Measurements from ENCODE around the gene PDSS2. TPM values are rescaled to one million over a fixed set of nuclear protein-coding genes. Genes with fewer than 3 reads are reported as not detected.

PDSS2 gene
- total and polyA plus RNA-seq, 9 of the 15 experiments (the other 6 are each of a cell fraction or from before 2014, with no cell fraction given): 5.8 to 21.1 (median 12.0) TPM

- TF ChIP-seq REST (IDR thresholded peaks at IDR 0.05; ENCODE audit: borderline replicate concordance) (no peak), REST (CRISPR knock-in tag; IDR thresholded peaks at IDR 0.05; ENCODE audit: low read depth) (no peak), ELF4 (CRISPR knock-in tag; IDR thresholded peaks at IDR 0.05) (no peak)
Measured at GRCh38 chr6:107408714-107409113, 50.6 kb downstream of the PDSS2 start (continued).

DNA sequence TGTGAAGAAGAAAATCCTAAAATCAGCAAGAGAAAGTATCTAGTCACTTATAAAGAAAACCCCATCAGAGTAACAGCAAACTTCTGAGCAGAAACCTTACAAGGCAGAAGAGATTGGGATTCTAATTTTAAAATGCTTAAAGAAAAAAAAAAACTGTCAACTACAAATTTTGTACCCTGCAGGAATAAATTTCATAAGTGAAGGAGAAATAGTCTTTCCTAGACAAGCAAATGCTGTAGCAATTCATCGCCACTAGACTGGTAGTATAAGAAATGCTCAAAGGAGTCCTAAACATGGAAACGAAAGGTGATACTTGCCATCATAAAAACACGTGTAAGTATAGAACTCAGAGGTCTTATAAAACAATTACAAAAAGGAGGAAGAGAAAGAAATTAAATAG is 54.4 kb downstream of the PDSS2 start:
- DNase-seq (ENCODE audit: extremely low read depth in 1 of 4, low spot score in 3 of 4): no peak
- no peaks in the 10 kb centered on the region for H3K27me3 ChIP-seq (ENCODE audit: control insufficient read depth in 2 of 2, insufficient read depth in 2 of 2, low read length in 2 of 2)
- 0 out of 5 replicates have a peak, but pooled peaks cover 0 to 4% of the 10 kb centered on the region in 2 experiments for H3K4me1 ChIP-seq (replicated peaks in 1 of 2; ENCODE audit: control insufficient read depth in 2 of 2, insufficient read depth in 2 of 2, low read length in 2 of 2)
- peaks cover 2% of the 10 kb centered on the region for H3K9me3 ChIP-seq (replicated peaks; ENCODE audit: control insufficient read depth, insufficient read depth, low read depth, low read length)
- no peaks in the 10 kb centered on the region for H3K36me3 ChIP-seq (ENCODE audit: control insufficient read depth, insufficient read depth, low read length)
- no peaks in the 10 kb centered on the region for H3K9me1 ChIP-seq (ENCODE audit: control insufficient read depth, insufficient read depth, low read length)
- ATAC-seq: no peak
- BruUV-seq (replicated peaks): no TSS peak
- H3K27ac ChIP-seq (ENCODE audit: extremely low read depth, low read depth, low read length): no peak overlapping the region
- POLR2A ChIA-PET: no interaction called here
- no peak overlapping the region for H2AFZ ChIP-seq (ENCODE audit: low read depth, low read length)
- no peak overlapping the region for H3K4me2 ChIP-seq (ENCODE audit: insufficient read depth, low read length)
- in situ Hi-C loops (cut with MboI) (no loop called here), intact Hi-C loops (cut with micrococcal nuclease) (no loop called here)
- no peaks in the 10 kb centered on the region for H4K20me1 ChIP-seq (replicated peaks; ENCODE audit: control insufficient read depth, insufficient read depth, low read length)
- FAIRE-seq: no peak
- 0 out of 3 replicates have a peak, but pooled peaks cover 2% of the 10 kb centered on the region for H3K79me2 ChIP-seq (ENCODE audit: control insufficient read depth, insufficient read depth, low read length)
- H3K4me3 ChIP-seq: no peak overlapping the region
- H3K9ac ChIP-seq (ENCODE audit: insufficient read depth in 1 of 2, low read depth in 2 of 2, low read length in 2 of 2): no peak overlapping the region
- CTCF ChIA-PET (ENCODE audit: low intra/inter-chr PET ratio): no interaction called here
- TF ChIP-seq, protein P1, sequence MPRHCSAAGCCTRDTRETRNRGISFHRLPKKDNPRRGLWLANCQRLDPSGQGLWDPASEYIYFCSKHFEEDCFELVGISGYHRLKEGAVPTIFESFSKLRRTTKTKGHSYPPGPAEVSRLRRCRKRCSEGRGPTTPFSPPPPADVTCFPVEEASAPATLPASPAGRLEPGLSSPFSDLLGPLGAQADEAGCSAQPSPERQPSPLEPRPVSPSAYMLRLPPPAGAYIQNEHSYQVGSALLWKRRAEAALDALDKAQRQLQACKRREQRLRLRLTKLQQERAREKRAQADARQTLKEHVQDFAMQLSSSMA (CRISPR knock-in tag; IDR thresholded peaks at IDR 0.05): no peak
- TF ChIP-seq ZNF217 (CRISPR knock-in tag; IDR thresholded peaks at IDR 0.05) (no peak), TOE1 (IDR thresholded peaks at IDR 0.05; ENCODE audit: borderline replicate concordance) (no peak), TOE1 (CRISPR knock-in tag; IDR thresholded peaks at IDR 0.05; ENCODE audit: borderline replicate concordance, low read depth) (no peak)
- WGBS (ENCODE audit: insufficient coverage, low coverage, missing lambda C conversion rate): 92% methylated on average over 3 of the region's 3 CpGs
